HG03280 (cell line): ENCODE results near the gene NIPSNAP3A.
A peak's percentile ranks its signal among the peaks of the same experiment; 100 is the strongest.

ENCODE experiments used
- ATAC-seq: cut with Tn5 transposase; IDR thresholded peaks from one replicate; pipeline ENCODE4 v1.9.1; 2021; ENCODE audit warnings: mild to moderate bottlenecking, moderate library complexity; ENCODE audit not compliant: unreplicated experiment

Gene NIPSNAP3A

GRCh38 chr9:104774132-104774531, 26.6 kb downstream of the NIPSNAP3A start:
- no peak for ATAC-seq

DNA sequence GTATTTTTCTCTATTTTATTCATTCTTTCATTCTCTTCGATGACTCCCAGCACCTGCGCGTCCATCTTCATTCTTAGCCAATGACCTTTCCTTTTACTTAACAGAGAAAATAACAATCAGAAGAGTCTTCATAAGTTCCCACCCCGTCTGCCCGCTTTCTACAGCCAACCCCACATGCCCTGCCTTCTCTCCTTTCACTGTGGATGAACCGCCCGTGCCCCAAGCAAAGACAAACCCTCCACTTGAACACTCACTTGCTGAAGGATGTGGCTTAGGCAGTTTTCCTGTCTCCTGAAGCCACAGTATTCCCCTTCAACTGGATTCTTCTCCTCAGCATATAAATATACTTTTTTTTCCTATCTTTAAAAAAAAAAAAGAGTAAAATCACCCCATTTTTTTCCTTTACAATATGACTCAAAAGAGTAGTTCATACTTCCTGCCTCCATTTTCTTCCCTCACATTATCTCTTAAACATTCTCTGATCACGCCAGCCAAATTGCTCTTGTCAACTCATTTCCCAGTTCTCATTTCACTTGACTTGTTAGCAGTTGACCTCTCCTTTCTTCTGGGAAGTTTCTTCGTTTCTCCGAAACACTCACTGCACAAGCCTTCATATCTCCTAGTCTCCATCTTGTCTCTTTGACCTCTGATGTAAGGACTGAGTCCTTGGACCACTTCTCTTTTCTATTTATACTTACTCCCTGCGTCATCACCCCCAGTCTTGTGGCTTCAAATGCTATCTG, 27.5 kb downstream of the NIPSNAP3A start:
- ATAC-seq: peak; percentile 96

GRCh38 chr9:104775574-104775936, 28.1 kb downstream of the NIPSNAP3A start:
- ATAC-seq: peak; percentile 71

DNA sequence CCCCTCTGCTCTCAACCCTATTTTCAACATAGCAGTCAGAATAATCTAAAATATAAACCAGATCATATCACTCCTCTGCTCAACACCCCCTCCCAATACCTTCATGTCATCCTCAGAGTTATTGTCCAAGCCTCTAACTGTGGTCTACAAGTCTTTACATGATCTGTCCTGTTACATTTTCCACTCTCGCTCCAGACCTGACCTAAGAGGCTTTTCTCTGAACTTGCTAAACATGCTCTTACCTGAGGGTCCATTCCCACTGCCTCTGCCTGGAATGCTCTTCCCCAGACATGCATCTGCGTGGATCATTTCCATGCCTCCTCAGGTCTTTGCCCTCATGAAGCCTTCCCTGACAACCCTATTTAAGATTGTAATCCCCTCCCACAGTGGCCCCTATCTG, 28.5 kb downstream of the NIPSNAP3A start:
- ATAC-seq: no peak

- no peak for ATAC-seq
Observed at GRCh38 chr9:104776797-104777196, 29.3 kb downstream of the NIPSNAP3A start.

DNA sequence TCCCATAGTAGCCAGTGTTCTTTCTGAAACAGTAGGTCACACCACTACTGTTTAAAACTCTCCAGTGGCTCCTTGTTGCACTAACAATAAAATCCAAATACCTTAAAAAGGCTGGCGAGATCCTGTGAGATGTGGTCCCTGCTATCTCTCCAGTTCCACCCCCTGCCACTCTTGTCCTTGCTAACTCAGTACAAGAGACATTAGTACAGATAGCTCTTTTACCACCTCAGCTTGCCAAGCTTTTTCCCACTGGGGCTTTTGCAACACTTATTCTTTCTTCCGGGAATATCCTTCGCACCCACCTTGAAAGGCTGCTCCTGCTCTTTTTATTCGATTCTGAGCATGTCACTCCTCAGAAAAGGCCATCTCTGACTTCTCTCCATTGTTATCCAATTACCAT, 31.3 kb downstream of the NIPSNAP3A start:
- no peak for ATAC-seq

DNA sequence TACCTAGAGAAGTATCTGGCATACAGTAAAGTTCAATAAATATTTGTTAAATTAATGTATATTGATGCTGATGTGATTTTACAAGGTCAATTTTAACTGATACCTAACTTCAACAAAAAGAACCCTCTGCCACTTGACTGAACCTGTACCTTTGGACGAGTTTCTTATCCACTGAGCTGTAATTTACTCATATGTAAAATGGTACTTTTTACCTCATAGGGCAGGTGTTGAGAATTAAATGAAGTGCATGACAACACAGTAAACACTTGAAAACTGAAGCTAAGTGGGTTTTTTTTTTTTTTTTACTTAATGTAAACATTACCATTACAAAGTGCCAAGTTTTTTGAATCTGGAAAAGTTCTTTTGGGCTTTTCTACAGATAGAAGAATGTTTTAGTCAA, 31.9 kb downstream of the NIPSNAP3A start:
- ATAC-seq: no peak

GRCh38 chr9:104779946-104780535, 32.6 kb downstream of the NIPSNAP3A start:
- no peak for ATAC-seq

DNA sequence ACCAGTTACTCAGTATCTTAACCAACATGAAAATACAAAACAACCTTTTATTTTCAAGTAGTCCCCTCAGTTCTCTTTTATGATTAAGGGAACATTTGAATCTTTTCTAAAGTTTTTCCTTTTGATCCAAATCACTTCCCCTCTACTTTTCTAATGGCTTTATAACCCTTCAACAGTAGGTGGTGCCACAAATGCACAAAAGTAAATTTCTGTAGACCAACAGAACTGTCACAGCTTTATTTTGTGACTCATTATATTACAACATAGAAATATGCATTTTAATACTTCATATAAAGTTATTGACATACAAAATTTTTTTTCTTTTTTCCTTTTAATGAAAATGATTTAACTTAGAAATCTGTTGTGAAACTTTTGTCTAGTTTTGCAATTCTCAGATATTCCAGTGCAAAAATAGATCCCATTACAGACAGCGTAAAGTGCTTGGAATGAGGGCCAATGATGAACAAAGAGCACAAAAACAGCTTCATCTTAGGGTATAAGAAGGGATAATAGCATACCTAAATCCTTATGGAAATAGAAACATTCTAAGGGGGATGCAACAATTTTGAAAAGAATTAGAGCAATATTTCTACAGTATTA, 33.4 kb downstream of the NIPSNAP3A start:
- no peak for ATAC-seq

- no peak for ATAC-seq
Observed at GRCh38 chr9:104783588-104783987, 36.1 kb downstream of the NIPSNAP3A start.

DNA sequence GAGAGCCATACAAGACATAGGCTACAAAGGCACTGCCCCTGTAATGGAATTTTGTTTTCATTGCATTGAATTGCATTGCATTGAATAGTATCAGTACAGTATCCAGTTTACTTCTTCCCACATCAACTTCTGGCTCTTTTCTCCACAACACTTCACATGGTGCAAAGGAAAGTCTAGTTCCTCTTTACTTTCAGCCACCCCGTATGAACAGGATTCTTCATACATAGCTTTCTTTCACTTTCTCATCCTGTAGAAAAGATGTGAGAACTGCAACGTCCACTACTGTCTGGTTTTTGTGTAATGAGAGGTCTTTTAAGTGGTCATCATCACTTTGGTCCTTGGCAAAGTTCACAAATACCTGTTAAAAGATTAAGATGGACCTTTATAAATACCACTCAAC, 36.6 kb downstream of the NIPSNAP3A start:
- ATAC-seq: peak; percentile 82

- no peak for ATAC-seq
Observed at GRCh38 chr9:104786293-104786692, 38.8 kb downstream of the NIPSNAP3A start.

DNA sequence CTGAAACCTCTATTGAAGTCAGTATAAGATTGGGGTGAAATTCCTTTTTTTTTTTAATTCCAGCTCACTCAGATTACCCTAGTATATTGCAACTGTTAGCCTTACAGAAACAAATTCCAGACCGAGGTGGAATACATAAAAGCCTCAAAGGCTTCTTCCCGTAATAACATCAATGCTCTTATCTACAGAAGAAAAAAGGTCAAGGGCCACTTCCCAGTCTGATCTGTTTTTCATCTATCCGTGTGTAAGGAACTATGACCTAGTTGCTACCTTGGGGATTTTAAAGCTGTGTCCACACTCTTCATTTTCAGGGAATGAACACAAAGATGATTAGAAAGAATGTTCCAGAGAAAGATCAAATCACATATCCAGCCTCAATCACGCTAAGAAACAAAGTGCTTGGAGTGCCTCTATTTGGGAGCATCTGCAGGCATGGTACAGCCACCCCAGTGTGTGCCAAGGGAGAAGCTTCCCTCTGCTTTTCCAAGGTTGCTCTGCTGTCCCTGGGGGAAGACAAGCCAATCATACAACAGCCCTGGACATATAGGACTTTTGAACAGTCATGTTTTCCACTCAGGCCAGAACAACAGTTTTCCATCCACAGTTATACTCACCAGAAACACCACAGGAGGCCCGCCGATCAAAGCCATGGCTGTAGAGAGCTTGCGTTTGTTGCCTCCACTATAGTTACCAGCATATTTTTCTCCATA, 40.0 kb downstream of the NIPSNAP3A start:
- no peak for ATAC-seq

DNA sequence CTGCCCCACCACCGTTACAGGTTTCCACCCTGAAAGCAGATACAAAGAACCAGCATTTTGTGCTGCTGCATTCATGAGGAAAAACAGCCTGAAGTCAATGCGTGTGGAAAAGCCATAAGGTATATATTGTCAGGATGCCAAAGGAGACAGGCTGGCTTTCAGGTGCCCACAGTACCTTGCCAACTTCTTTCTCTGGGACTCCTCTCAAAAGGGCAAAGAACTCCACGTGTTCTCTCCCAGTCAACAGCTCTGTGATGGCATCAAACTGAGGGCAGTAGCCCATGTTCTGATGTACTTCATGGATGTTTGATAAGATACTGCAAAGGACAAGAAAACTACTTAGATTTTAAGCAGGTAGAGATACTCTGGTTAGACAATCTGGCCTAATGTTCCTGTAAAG, 40.8 kb downstream of the NIPSNAP3A start:
- no peak for ATAC-seq

DNA sequence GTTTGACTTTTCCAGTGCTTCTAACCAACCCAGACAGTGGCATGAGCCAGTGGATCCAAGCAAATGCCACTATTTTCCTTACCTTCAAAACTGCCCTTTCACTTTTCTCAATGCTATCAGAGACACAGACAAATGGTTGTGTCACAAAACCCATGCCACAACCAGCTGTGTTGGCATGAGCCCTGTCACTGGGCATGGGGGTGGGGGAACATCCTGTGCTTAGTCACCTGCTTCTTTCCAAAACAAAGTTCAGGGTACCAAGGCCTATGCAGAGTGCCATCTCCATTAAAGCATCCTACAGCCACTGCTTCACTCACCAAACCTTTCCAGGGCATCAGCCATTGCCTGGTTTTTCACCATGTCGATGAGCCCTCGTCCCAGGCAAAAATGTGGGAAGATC, 46.6 kb downstream of the NIPSNAP3A start:
- ATAC-seq: no peak

- no peak for ATAC-seq
Observed at GRCh38 chr9:104795082-104795481, 47.6 kb downstream of the NIPSNAP3A start.

GRCh38 chr9:104795857-104796256, 48.4 kb downstream of the NIPSNAP3A start:
- no peak for ATAC-seq

DNA sequence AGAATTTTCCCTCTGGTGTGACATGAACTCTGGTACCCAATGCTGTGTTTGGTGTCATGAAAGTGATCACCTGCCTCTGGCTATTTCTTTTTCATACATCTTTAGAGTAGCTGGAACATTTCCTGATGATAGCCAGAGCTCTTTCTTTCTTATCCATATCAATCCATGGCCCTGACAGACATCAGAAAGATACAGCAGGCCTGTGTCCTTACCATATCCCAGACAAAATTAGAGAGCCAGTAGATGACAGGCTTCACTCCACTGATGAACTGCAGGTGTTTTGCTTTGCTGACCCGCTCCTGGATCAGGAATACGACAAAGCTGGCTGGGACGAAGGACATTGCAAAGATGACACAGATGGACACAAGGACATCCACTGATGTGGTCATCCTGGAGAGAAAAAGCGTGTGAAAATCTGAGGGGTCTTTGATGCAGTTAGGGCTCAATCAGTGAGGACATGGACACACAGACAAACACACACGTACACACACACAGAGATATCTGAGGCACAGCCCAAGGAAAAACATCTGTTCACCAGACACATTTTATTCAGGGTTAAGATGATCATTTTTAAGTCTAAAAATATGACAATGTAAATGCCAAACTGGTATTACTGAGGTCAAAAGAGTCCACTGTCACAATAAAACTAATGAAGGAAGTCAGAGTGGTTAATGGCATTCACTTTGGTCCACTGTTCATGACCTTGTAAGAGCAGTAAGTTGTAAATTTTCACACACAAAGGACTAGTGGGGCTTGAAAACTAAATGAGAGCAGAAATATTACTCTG, 50.9 kb downstream of the NIPSNAP3A start:
- ATAC-seq: no peak

- no peak for ATAC-seq
Observed at GRCh38 chr9:104800068-104800785, 52.7 kb downstream of the NIPSNAP3A start.

DNA sequence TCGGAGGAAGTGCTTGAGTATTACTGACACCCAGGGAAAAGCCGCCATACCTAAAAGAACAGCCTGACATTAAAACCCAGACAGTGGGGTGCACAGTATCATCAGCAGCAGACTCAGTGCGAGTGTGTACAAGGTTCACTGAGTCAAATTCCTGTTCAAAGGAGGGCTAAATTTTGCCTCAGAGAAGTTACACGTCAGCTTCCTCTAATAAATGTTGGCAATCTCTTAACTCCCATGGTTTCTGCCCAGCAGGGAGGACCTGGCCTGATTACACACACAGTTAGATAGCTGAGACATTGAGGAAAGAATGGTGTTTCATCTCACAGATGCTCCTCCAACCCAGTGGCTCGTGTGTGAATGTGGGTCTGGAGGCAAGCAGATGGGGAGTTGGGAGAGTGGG, 54.6 kb downstream of the NIPSNAP3A start:
- ATAC-seq: no peak
